ENCODE measurements around the gene MRPL58. TPM values are rescaled to one million over a fixed set of nuclear protein-coding genes. Genes with fewer than 3 reads are reported as not detected.

MRPL58 gene
- total and polyA plus RNA-seq, 2 of the 8 experiments (the other 6 are each of a cell fraction or from before 2014, with no cell fraction given): 43.6 to 49.1 TPM

DNA sequence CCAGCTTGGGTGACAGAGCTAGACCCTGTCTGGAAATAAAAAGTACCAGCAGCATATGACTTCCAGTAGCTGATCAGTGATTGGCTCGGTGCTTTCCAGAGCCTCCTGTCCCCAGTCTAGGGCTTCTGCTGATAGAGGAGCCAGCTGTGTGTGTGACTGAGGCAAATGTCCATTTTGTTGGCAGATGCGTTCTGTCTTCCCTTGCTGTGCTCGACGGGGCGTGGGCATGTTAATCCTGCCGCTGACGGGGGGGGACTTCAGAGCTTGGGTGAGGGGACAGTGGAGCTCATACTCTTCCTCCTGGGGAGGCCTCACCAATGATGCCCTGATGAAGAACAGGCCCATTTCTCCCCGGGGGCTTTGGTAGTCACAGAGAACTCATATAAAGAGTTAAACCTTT, 49.1 kb downstream of the MRPL58 start:
- DNase-seq (ENCODE audit: low read depth in 1 of 2, low spot score in 2 of 2) (no peak), FAIRE-seq (no peak)
- H3K9me3 ChIP-seq (ENCODE audit: insufficient read depth in 2 of 2, low read depth in 1 of 2, low read length in 1 of 2): no peaks in the 10 kb centered on the region
- no peak overlapping the region for H3K27ac ChIP-seq (ENCODE audit: low read depth, low read length)
- no peak overlapping the region for H3K4me2 ChIP-seq (ENCODE audit: insufficient read depth in 1 of 2, low read depth in 2 of 2, low read length in 2 of 2)
- CTCF ChIA-PET (ENCODE audit: partially characterized antibody): interaction anchor here (0.8 to 8.1 kb wide), 16 partner anchors 11 to 441 kb away, joined by 3 to 81 read pairs (median 7); partner anchors contain the start of genes KCTD2, NT5C and SLC16A5
- peaks cover 0 to 1% of the 10 kb centered on the region in 2 experiments; a peak in 1 of 4 replicates for H3K79me2 ChIP-seq (ENCODE audit: control insufficient read depth in 1 of 2, insufficient read depth in 2 of 2, low read length in 2 of 2)
- H2BK15ac ChIP-seq (ENCODE audit: low read length): no peak overlapping the region
- H4K91ac ChIP-seq (replicated peaks; ENCODE audit: insufficient read length, low read length): no peak overlapping the region
- POLR2A ChIA-PET (ENCODE audit: partially characterized antibody): interaction anchor here (1.7 kb wide), 1 partner anchor 122 kb away, joined by 5 read pairs; no protein-coding TSS in a partner anchor
- 90% methylated on average over 8 of the region's 8 CpGs; no CpG with 5 or more reads in 1 of the 2 experiments for WGBS, 2 experiments (ENCODE audit: extremely low coverage in 1 of 2, insufficient coverage in 1 of 2, insufficient read length in 1 of 2, insufficient replicate concordance in 2 of 2, low coverage in 1 of 2, low lambda C conversion rate in 2 of 2, missing lambda C conversion rate in 1 of 2)
- H3K27me3 ChIP-seq (replicated peaks in 1 of 4; ENCODE audit: control insufficient read depth in 3 of 4, extremely low read depth in 1 of 4, insufficient read depth in 3 of 4, low read length in 3 of 4): no peaks in the 10 kb centered on the region
- no peaks in the 10 kb centered on the region; a peak in 1 of 7 replicates for H3K4me1 ChIP-seq (replicated peaks in 1 of 4; ENCODE audit: control insufficient read depth in 3 of 4, insufficient read depth in 4 of 4, low read length in 3 of 4)
- H2BK5ac ChIP-seq (ENCODE audit: low read depth, low read length): no peak overlapping the region
- peaks cover 20 to 59% (median 45%) of the 10 kb centered on the region in 4 experiments for H3K36me3 ChIP-seq (ENCODE audit: control insufficient read depth in 2 of 4, insufficient read depth in 4 of 4, low read length in 3 of 4)
- TF ChIP-seq CREB1 (IDR thresholded peaks at IDR 0.05) (no peak), TBP (IDR thresholded peaks at IDR 0.05; ENCODE audit: low read depth, low read length) (no peak), EP300 (IDR thresholded peaks at IDR 0.05; ENCODE audit: borderline replicate concordance in 1 of 2, low read depth in 2 of 2, low read length in 2 of 2) (no peak), TAF1 (IDR thresholded peaks at IDR 0.05; ENCODE audit: low read depth, low read length) (no peak), KDM4A (IDR thresholded peaks at IDR 0.05; ENCODE audit: low read depth, low read length, severe bottlenecking) (no peak), RFX5 (IDR thresholded peaks at IDR 0.05; ENCODE audit: borderline replicate concordance, low read depth, low read length) (no peak)
- TF ChIP-seq, protein P1, sequence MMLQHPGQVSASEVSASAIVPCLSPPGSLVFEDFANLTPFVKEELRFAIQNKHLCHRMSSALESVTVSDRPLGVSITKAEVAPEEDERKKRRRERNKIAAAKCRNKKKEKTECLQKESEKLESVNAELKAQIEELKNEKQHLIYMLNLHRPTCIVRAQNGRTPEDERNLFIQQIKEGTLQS (IDR thresholded peaks at IDR 0.05; ENCODE audit: insufficient read depth, low read depth, low read length): no peak
- no peak overlapping the region for H2AFZ ChIP-seq (ENCODE audit: low read length)
- H3K18ac ChIP-seq (ENCODE audit: extremely low read depth, low read length): no peak overlapping the region
- H3K23me2 ChIP-seq (ENCODE audit: low read depth, low read length): no peaks in the 10 kb centered on the region
- H4K8ac ChIP-seq (ENCODE audit: extremely low read depth, insufficient read depth, low read length): no peak overlapping the region
- H3K4me3 ChIP-seq (ENCODE audit: extremely low read depth in 1 of 4, insufficient read depth in 2 of 4, low read depth in 3 of 4, low read length in 4 of 4): no peak overlapping the region
- H2BK20ac ChIP-seq (ENCODE audit: low read length): no peak overlapping the region
- H3K23ac ChIP-seq (ENCODE audit: insufficient read length): no peak overlapping the region
- H2AK5ac ChIP-seq (ENCODE audit: low read depth, low read length): no peak overlapping the region
- no peak overlapping the region for H2BK12ac ChIP-seq (ENCODE audit: low read depth, low read length)
- no peak overlapping the region for H3K4ac ChIP-seq (replicated peaks; ENCODE audit: insufficient read length, low read depth, low read length)
- H2BK120ac ChIP-seq (replicated peaks; ENCODE audit: low read depth, low read length): no peak overlapping the region
- H4K5ac ChIP-seq (ENCODE audit: insufficient read length, low read depth, low read length): no peak overlapping the region
- H4K20me1 ChIP-seq (replicated peaks in 1 of 2; ENCODE audit: control insufficient read depth in 1 of 2, insufficient read depth in 2 of 2, low read length in 2 of 2): peaks cover 3 to 12% of the 10 kb centered on the region in 2 experiments
- no peak overlapping the region for H3K14ac ChIP-seq (ENCODE audit: insufficient read length)
- H3K56ac ChIP-seq (replicated peaks; ENCODE audit: insufficient read length, low read depth, low read length): no peak overlapping the region
- H3K9ac ChIP-seq (replicated peaks in 1 of 4; ENCODE audit: extremely low read depth in 1 of 4, low read depth in 3 of 4, low read length in 3 of 4): no peak overlapping the region
- peaks cover 2% of the 10 kb centered on the region for H3K79me1 ChIP-seq (ENCODE audit: low read depth, low read length)
